Neural progenitor cell (in vitro differentiated cells): ENCODE measurements around the gene ADISSP.

Experiments used
- EZH2 ChIP-seq: fragments of 200-600 bp; sonication (generic); IDR thresholded peaks from 2 replicates; pipeline ENCODE4 v1.6.1; 2017; ENCODE audit warnings: antibody characterized with exemption, mild to moderate bottlenecking, moderate library complexity
- TF ChIP-seq, protein P1 (sequence below): fragments of 200-600 bp; sonication (generic); IDR thresholded peaks from 2 replicates; pipeline ENCODE4 v1.5.1; 2017; ENCODE audit warnings: antibody characterized with exemption, mild to moderate bottlenecking

DNA sequence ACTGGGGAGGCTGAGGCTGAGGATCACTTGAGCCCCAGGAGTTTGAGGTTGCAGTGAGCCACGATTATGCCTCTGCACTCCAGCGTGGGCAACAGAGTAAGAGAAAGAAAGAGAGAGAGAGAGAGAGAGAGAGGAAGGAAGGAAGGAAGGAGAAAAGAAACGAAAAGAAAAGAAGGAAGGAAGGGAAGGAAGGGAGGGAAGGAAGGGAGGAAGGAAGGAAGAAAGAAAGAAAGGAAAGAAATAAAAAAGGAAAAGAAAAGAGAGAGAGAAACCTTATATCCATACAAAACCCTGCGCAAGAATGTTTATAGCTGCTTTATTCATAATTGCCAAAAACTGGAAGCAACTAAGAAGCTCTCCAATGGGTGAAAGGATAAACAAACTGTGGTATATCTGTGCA lies 43.2 kb downstream of the ADISSP start:
- TF ChIP-seq, protein P1, sequence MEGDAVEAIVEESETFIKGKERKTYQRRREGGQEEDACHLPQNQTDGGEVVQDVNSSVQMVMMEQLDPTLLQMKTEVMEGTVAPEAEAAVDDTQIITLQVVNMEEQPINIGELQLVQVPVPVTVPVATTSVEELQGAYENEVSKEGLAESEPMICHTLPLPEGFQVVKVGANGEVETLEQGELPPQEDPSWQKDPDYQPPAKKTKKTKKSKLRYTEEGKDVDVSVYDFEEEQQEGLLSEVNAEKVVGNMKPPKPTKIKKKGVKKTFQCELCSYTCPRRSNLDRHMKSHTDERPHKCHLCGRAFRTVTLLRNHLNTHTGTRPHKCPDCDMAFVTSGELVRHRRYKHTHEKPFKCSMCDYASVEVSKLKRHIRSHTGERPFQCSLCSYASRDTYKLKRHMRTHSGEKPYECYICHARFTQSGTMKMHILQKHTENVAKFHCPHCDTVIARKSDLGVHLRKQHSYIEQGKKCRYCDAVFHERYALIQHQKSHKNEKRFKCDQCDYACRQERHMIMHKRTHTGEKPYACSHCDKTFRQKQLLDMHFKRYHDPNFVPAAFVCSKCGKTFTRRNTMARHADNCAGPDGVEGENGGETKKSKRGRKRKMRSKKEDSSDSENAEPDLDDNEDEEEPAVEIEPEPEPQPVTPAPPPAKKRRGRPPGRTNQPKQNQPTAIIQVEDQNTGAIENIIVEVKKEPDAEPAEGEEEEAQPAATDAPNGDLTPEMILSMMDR = no peak
- no peak for TF ChIP-seq EZH2
